K562 (cell line): ENCODE data around the gene ARHGEF1. TPM values are rescaled to one million over a fixed set of nuclear protein-coding genes. Genes with fewer than 3 reads are reported as not detected.

ENCODE experiments used
- ARID2 ChIP-seq: fragments of 450-650 bp; IDR thresholded peaks from 2 replicates; pipeline ENCODE4 v1.6.1; 2017; ENCODE audit warnings: antibody characterized with exemption, mild to moderate bottlenecking
- ATF3 ChIP-seq, 2 experiments: fragments of 450-650 bp in 1 of 2; sonication (generic) in 1 of 2; formaldehyde crosslinking in 1 of 2; IDR thresholded peaks in 1 of 2; conservative IDR thresholded peaks in 1 of 2; 2 replicates each; pipeline versions ENCODE4 v1.6.1 to v1.8.1; 2016 to 2023; ENCODE audit warnings: mild to moderate bottlenecking in 2 of 2, moderate library complexity in 2 of 2, inconsistent platforms in 1 of 2, missing genetic modification reagents in 1 of 2
- BHLHE40 ChIP-seq: IDR thresholded peaks from 2 replicates; pipeline ENCODE4 v1.6.1; 2011; ENCODE audit warnings: low read length, improper control_type of control experiment
- CTBP1 ChIP-seq: fragments of 450-650 bp; IDR thresholded peaks from 2 replicates; pipeline ENCODE4 v1.6.1; 2016; ENCODE audit warnings: borderline replicate concordance
- DPF2 ChIP-seq: fragments of 450-650 bp; IDR thresholded peaks from 2 replicates; pipeline ENCODE4 v1.6.1; 2016
- ELF1 ChIP-seq: fragments of 200-800 bp; sonication (Bioruptor generic); IDR thresholded peaks from 2 replicates; pipeline ENCODE4 v1.6.1; 2016; ENCODE audit warnings: missing genetic modification characterization, missing compliant biosample characterization
- ETV1 ChIP-seq: fragments of 450-650 bp; conservative IDR thresholded peaks from 2 replicates; pipeline ENCODE4 v1.6.1; 2016; ENCODE audit warnings: missing genetic modification characterization, control low read depth, low read depth, missing compliant biosample characterization
- L3MBTL2 ChIP-seq: fragments of 450-650 bp; IDR thresholded peaks from 2 replicates; pipeline ENCODE4 v1.6.1; 2016; ENCODE audit warnings: mild to moderate bottlenecking, moderate library complexity
- MLLT1 ChIP-seq, 2 experiments: fragments of 450-650 bp; IDR thresholded peaks; 2 replicates each; pipeline ENCODE4 v1.6.1; 2016
- NBN ChIP-seq: fragments of 450-650 bp; IDR thresholded peaks from 2 replicates; pipeline ENCODE4 v1.6.1; 2016; ENCODE audit warnings: low read depth, mild to moderate bottlenecking
- NFYB ChIP-seq: IDR thresholded peaks from 2 replicates; pipeline ENCODE4 v1.6.1; 2011; ENCODE audit warnings: mild to moderate bottlenecking, moderate library complexity; ENCODE audit not compliant: insufficient read length; ENCODE audit errors: extremely low read depth
- STAG1 ChIP-seq: sonication (generic); formaldehyde crosslinking; IDR thresholded peaks from 2 replicates; pipeline ENCODE4 v1.5.0; 2020; ENCODE audit warnings: missing genetic modification reagents, borderline replicate concordance
- STAT5B ChIP-seq: fragments of 250-450 bp; sonication (Bioruptor Pico); IDR thresholded peaks from 2 replicates; pipeline ENCODE4 v1.8.0; 2021; ENCODE audit warnings: mild to moderate bottlenecking, inconsistent platforms
- ZFPM2 ChIP-seq: fragments of 250-450 bp; sonication (Bioruptor Pico); IDR thresholded peaks from 2 replicates; pipeline ENCODE4 v1.5.1; 2022; ENCODE audit warnings: mild to moderate bottlenecking
- ZKSCAN1 ChIP-seq: fragments of 150-350 bp; IDR thresholded peaks from 2 replicates; pipeline ENCODE4 v1.6.1; 2016; ENCODE audit warnings: low read depth, low read length
- ZNF518B ChIP-seq: fragments of 250-450 bp; sonication (Bioruptor Pico); IDR thresholded peaks from 2 replicates; pipeline ENCODE4 v1.5.0; 2021; ENCODE audit warnings: mild to moderate bottlenecking, moderate library complexity
- polyA plus RNA-seq, 8 experiments: library from polyadenylated mRNA; depleted of rRNA in 4 of 8; stranded (reverse) in 5 of 8; unstranded in 3 of 8; fragments of >200 nt; fragmentation: Nextera tagmentation in 2 of 8; fragmentation: Illumina TruSeq in 1 of 8; extraction: Ambion mirVana in 2 of 8; extraction: Trizol in 1 of 8; gene quantifications; 2 replicates each; pipeline versions ENCODE4 v1.2.1 to v1.2.3, GENCODE V29; 2011 to 2014; ENCODE audit warnings: inconsistent platforms in 1 of 8, missing spikeins in 1 of 8
- total RNA-seq, 7 experiments: library from RNA; depleted of rRNA in 6 of 7; stranded (reverse); fragments of >200 nt in 6 of 7; fragmentation: Illumina TruSeq in 2 of 7; extraction: Trizol in 2 of 7; gene quantifications; 2 replicates each; pipeline versions ENCODE4 v1.2.1 to v1.2.3, GENCODE V29; 2011 to 2021; ENCODE audit warnings: low replicate concordance in 1 of 7
- TF ChIP-seq, protein P1 (sequence below): sonication (generic); formaldehyde crosslinking; IDR thresholded peaks from 2 replicates; pipeline ENCODE4 v1.8.1; 2023; ENCODE audit warnings: mild to moderate bottlenecking, missing genetic modification reagents
- TF ChIP-seq, protein P2 (sequence below), 3 experiments: IDR thresholded peaks in 2 of 3; conservative IDR thresholded peaks in 1 of 3; 2 replicates each; pipeline ENCODE4 v1.5.1; 2011 to 2012; ENCODE audit warnings: low read length in 3 of 3, mild to moderate bottlenecking in 3 of 3, control low read depth in 2 of 3, improper control_type of control experiment in 1 of 3, inconsistent platforms in 1 of 3, low read depth in 1 of 3, mixed read lengths in 1 of 3, moderate library complexity in 1 of 3; ENCODE audit not compliant: insufficient read depth in 2 of 3

ARHGEF1 gene
- total and polyA plus RNA-seq, 9 of the 15 experiments (the other 6 are each of a cell fraction or from before 2014, with no cell fraction given) = 1.9 to 149 (median 29.8) TPM

DNA sequence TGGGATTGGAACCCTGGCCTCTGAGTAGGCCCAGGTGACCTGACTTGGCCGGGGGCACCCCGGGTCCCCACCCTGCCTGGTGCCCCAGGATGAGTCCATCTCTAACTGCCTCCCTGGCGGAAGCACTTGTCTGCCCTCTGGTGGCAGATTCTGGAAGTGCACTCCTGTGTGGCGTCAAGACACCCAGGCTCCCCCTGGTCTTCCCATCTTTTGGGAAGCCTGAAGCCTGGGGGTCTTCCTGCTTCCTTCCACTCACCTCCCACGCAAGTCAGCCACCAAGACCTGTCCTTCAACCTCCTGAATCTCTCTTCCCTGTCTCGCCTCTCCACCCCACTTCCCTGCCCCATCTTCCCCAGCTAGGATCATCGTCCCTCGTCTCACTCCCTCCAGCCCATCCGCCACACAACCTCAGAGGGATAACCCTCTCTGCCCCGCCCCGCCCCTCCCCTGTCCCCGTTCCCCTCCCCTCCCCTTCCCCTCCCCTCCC is 68.7 kb downstream of the ARHGEF1 start (continued):
- TF ChIP-seq ETV1 (peak; percentile 70), CTBP1 (0 out of 2 replicates have a peak, but pooled peaks have one; percentile 68), ARID2 (peak; percentile 74), BHLHE40 (peak; percentile 31; the same call in 1 of the 2 replicates), NFYB (no peak), L3MBTL2 (peak; percentile 54), NBN (0 out of 2 replicates have a peak, but pooled peaks have one; percentile 57), STAT5B (CRISPR knock-in tag) (no peak), STAG1 (CRISPR knock-in tag) (peak; percentile 69; the same call in 1 of the 2 replicates), ATF3 (IDR thresholded peaks at IDR 0.05) (no peak), ATF3 (CRISPR knock-in tag; conservative IDR thresholded peaks at IDR 0.05) (no peak), ZKSCAN1 (0 out of 2 replicates have a peak, but pooled peaks have one; percentile 18), ELF1 (tag) (no peak), DPF2 (0 out of 2 replicates have a peak, but pooled peaks have one; percentile 14), ZNF518B (CRISPR knock-in tag) (no peak), MLLT1 (IDR thresholded peaks at IDR 0.05) (peak in 1 of 2 experiments; percentile 46; a peak in 1 of 4 replicates), ZFPM2 (CRISPR knock-in tag) (no peak)
- TF ChIP-seq, protein P1, sequence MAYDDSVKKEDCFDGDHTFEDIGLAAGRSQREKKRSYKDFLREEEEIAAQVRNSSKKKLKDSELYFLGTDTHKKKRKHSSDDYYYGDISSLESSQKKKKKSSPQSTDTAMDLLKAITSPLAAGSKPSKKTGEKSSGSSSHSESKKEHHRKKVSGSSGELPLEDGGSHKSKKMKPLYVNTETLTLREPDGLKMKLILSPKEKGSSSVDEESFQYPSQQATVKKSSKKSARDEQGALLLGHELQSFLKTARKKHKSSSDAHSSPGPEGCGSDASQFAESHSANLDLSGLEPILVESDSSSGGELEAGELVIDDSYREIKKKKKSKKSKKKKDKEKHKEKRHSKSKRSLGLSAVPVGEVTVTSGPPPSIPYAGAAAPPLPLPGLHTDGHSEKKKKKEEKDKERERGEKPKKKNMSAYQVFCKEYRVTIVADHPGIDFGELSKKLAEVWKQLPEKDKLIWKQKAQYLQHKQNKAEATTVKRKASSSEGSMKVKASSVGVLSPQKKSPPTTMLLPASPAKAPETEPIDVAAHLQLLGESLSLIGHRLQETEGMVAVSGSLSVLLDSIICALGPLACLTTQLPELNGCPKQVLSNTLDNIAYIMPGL (CRISPR knock-in tag) = no peak
- TF ChIP-seq, protein P2, sequence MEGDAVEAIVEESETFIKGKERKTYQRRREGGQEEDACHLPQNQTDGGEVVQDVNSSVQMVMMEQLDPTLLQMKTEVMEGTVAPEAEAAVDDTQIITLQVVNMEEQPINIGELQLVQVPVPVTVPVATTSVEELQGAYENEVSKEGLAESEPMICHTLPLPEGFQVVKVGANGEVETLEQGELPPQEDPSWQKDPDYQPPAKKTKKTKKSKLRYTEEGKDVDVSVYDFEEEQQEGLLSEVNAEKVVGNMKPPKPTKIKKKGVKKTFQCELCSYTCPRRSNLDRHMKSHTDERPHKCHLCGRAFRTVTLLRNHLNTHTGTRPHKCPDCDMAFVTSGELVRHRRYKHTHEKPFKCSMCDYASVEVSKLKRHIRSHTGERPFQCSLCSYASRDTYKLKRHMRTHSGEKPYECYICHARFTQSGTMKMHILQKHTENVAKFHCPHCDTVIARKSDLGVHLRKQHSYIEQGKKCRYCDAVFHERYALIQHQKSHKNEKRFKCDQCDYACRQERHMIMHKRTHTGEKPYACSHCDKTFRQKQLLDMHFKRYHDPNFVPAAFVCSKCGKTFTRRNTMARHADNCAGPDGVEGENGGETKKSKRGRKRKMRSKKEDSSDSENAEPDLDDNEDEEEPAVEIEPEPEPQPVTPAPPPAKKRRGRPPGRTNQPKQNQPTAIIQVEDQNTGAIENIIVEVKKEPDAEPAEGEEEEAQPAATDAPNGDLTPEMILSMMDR (IDR thresholded peaks at IDR 0.05 in 2 of 3, conservative IDR thresholded peaks at IDR 0.05 in 1 of 3; ENCODE audit: insufficient read depth in 2 of 3, low read depth in 1 of 3, low read length in 3 of 3) = peak; percentile 93 to 95 (median 94)
